Measurements from ENCODE around the gene ARL6IP5.

ARL6IP5 gene, protein sequence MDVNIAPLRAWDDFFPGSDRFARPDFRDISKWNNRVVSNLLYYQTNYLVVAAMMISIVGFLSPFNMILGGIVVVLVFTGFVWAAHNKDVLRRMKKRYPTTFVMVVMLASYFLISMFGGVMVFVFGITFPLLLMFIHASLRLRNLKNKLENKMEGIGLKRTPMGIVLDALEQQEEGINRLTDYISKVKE

GRCh38 chr3:69084326-69085167, at the start of gene ARL6IP5:
Gene ARL6IP5, plus strand, starts transcription at chr3:69084937. Its CDS starts 111 bp downstream, at chr3:69085048.
- DNase-seq (ENCODE audit: low read depth), result peak; percentile 85

DNA sequence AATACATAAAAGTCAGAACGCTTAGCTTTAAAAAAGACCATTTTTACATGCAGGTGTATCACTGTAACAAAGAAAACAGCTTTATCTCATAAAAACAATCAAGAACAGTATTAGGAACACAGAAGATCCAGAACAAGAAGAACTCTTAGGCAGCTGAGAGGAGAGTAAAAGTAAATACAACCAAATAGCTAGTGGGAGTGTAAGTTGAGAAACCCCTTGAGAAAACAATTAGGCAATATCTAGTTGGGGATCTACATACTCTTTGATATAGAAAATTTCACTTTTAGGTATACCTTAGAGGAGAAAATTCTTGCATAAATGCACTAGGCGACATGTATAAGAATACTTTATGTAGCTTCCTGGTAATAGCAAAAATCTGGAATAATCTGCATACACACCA, 40.1 kb upstream of the ARL6IP5 start:
- no peak for DNase-seq (ENCODE audit: low read depth)

- DNase-seq (ENCODE audit: low read depth), result no peak
Observed at GRCh38 chr3:69048990-69049389, 35.7 kb upstream of the ARL6IP5 start.

DNA sequence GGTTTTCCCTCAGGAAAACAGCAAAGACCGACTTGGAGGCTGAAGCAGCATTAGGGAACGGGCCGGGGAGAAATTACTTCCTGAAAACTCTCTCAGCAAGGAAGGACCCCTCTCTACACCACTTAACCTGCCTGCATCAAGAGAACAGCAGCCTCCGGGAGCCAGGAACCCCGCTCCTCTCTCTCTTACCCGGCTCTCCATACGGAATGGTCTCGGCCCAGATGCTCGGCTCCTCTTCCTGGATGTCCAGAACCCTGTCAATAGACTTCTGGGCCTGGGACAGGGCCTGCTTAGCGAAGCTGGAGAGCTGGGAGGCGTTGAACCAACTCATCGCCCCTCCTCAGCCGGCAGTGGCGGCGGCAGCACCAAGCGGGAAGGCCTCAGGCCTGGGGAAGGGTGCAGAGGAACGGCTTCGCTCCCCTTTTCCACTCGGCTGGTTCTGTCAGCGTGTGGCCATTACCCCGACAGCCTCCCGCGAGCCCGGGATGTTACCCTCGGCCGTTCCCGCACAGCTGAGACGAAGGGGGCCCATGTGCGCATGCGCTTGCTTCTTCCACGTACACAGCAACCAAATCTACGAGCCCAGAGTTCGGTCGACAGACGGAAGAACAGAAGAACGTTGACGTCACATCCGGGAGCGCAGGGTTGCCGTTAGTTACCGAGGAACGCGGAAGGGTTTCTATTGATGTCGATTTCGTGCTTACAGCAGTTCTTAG, 32.8 kb upstream of the ARL6IP5 start, which contains the start of gene TMF1:
TMF1 (minus strand) TSS at position 578 of the 716 bp plus-strand sequence; CDS start at position 331, 247 bp downstream.
- DNase-seq (ENCODE audit: low read depth), result peak; percentile 95

- DNase-seq (ENCODE audit: low read depth), result no peak
Observed at GRCh38 chr3:69052472-69052898, 32.3 kb upstream of the ARL6IP5 start.

DNA sequence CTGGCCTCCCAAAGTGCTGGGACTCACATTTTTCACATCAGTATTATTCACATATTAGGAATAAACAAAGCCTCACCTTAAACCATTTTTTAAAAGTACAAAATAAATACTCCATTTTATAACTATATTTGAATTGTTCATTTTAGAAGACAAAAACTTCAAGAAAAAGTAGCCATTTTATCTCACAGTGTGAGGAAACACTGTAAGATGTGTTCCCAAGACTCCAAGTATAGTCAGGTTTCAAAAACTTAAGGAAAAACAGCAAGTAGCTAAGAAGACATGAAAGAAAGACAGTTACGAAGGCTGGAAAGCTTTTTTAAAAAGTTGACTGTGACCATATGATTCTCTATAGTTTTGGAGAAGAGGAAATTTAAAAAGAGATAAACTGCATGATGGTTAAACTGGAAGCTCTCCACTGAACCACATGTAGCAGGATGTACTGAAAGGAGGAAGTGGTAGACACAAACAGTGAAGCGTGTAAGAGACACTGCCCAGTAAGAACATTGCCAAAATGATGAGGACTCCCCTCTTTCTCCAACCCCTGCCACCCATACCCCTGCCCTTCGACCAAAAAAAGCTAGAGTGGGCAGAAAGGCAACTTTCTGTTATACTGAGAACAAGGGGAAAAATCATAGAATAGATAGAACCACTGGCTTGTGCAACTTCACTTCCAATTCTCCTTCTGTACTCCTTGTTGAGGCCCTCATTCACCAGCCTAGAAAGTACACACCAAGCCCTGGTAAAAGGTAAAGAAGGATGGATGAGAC, 26.4 kb upstream of the ARL6IP5 start:
- no peak for DNase-seq (ENCODE audit: low read depth)

- no peak for DNase-seq (ENCODE audit: low read depth)
Observed at GRCh38 chr3:69058947-69059224, 25.9 kb upstream of the ARL6IP5 start.

GRCh38 chr3:69059688-69060087, 25.0 kb upstream of the ARL6IP5 start:
- no peak for DNase-seq (ENCODE audit: low read depth)

DNA sequence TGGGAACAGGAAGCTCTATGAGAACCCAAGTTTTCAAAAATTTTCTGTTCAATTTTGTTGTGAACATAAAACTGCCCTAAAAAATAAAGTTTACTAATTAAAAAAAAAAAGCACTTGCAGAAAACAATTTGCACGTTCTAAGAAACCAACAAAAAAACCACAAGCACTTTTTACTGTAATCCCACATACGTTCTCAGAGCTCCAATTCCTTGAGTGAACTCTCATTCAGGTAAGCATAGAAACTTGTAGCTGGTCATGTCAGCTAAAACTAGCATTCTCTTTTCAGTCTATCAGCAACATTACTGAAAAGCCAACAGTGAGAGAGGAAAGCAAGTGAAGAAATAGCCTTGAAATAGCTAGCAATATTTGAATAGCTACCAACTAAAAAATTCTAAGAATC, 21.1 kb upstream of the ARL6IP5 start:
- no peak for DNase-seq (ENCODE audit: low read depth)

DNA sequence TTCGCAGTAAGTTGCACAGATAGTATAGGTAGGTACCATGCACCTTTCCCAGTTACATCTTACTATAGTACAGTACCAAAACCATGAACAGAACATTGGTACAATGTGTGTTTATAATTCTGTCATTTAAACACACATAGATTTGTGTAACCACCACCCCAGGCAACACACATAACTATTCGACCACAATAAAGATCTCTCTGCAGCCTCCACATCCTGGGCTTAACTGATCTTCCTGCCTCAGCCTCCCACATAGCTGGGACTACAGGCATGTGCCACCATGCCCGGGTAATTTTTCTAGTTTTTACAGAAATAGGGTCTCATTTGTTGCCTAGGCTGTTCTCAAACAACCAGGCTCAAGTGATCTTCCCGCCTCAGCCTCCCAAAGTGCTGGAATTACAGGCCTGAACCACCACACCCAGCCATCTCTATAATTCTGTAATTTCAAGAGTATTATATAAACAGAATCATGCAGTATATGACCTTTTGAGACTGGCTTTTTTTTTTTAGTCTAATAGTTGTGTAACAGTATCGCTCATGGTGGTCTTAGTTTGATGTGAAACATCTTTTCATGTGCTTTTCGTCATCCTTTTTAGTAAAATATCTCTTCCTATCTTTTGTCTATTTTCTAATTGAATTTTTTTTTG, 19.3 kb upstream of the ARL6IP5 start:
- no peak for DNase-seq (ENCODE audit: low read depth)

DNA sequence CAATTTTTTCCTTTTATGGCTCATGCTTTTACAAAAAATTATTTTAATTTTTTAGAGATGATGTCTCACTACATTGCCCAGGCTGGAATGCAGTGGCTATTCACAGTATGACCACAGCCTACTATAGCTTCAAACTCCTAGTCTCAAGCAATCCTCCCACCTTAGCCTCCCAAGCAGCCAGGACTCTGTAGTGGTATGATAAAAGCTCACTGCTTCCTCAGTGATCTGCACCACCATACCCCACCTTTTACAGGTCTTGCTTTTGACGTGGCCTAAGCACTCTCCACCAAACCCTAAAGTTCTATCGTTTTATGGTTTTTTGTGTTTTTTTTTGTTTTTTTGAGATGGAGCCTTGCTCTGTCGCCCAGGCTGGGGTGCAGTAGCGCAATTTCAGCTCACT, 18.6 kb upstream of the ARL6IP5 start:
- DNase-seq (ENCODE audit: low read depth), result no peak

- no peak for DNase-seq (ENCODE audit: low read depth)
Observed at GRCh38 chr3:69072928-69073327, 11.8 kb upstream of the ARL6IP5 start.

DNA sequence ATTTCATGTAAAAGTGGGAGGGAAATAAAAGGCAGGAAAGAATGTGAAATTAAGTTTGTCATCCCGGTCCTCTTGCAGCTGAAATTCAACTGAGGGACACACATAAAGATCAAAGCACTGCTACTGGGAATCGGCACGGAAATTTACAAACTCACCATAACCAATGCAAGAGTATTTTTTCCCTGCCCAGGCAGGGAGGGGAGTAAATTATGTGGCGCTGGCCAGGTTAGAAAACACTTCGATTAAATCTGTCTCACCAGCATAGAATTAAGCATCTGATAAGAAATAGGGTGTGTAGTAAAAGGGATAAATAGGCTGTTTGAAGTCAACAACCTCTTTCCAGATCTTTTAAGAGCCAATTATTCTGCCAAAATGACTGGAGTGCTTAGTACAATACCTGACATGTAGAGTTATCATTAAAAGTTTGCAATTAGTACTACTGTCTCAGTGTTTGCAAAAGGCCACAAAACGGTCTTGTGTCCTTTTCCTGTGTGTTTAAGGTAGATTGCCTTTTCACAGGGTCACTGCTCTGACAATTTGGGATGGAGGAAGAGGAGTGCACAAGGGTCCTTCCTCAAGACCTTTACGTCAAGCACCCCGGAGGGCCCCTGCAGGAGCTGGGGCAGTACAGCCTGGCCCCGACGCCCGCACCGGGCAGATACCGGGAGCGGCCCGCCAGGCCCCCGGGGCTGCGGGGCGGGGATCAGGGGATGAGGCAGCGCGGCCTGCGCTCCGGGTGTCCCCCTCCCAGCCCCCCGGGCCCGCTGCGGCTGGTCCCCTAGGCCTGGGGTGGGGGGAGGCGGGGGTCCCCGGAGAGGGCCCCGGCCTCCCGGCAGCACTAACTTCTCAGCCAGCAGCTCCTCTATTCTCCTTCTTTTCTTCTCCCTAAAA, 5.2 kb upstream of the ARL6IP5 start:
- no peak for DNase-seq (ENCODE audit: low read depth)

DNA sequence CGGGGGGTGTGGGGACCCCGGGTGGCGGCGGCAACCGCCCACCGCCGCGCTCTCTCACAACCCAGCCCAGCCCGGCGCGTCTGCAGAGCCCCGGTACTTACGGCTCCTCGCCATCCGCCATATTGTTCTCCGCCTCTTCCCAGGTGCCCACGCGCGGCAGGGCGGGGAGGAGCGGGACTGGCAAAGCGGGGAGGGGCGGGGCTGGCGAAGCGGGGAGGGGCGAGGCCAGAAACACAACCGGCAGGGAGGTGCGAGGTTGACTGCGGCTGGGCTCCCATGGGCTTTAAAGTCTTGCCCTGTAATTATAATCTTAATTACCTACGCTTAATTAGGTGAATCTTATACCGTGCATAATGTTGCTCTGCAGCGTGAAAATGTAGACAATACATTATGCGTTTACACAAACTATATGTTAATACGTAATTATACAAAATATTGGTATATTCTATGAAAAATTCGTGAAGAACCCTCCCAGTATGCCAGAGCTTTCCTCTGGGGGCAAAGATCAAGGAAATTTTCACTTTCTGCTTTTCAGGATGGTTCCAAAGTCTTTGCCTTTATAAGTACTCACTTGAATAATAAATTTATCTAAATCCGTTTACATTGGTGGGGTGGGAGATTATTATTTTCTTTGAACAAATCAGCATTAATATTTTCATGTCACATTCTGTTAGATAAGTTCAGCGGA, 4.4 kb upstream of the ARL6IP5 start, which contains the start of gene UBA3:
UBA3 (minus strand) TSS at position 133 of the 688 bp plus-strand sequence; CDS start at position 121, 12 bp downstream.
- DNase-seq (ENCODE audit: low read depth), result peak; percentile 92

DNA sequence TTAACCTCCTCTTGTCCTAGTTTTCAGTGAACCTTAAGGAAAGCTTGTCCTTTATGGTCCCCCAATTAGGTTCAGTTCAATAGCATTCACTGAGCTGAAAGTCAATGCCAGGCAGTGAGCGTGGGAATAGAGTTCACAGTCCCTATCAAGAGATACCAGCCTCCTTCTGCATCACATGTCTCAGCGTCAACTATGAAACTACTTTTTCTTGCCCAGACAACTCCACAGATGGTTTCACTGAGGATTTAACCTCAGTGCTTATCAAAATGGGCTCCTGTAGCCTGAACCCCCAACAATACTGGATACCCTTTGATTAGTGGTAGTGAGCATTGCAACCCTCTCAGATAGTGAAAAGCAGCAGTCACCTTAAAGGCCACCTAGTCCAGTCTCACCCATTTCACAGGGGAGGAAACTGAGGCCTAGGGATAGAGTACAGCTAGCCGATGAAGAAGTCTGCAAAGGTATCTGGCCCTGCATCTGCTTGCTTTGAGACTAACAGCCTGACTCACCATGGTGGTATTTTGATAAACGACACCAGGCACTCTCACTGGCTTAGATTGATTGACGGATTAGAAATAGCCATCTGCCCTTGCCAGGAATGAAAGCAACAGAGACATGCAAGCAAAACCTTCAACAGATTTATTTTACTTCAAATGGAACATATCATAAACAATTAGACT, 3.0 kb upstream of the ARL6IP5 start:
- DNase-seq (ENCODE audit: low read depth), result no peak

DNA sequence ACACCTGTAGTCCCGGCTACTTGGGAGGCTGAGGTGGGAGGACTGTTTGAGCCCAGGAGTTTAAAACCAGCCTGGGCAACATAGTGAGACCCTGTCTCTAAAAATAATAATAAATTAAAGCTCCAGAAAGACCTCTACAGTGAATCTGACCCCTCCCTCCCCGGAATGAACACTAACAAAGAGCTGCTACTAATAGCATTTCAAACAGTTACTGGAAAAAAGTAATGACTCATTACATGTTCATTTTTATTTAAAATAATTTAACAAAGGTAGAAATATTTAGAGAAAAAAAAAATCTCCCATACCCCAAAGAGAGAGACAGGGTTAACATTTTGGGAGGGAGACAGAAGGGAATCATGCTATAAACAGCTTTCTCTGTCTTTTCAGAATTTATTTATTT, 2.4 kb upstream of the ARL6IP5 start:
- DNase-seq (ENCODE audit: low read depth), result no peak

DNA sequence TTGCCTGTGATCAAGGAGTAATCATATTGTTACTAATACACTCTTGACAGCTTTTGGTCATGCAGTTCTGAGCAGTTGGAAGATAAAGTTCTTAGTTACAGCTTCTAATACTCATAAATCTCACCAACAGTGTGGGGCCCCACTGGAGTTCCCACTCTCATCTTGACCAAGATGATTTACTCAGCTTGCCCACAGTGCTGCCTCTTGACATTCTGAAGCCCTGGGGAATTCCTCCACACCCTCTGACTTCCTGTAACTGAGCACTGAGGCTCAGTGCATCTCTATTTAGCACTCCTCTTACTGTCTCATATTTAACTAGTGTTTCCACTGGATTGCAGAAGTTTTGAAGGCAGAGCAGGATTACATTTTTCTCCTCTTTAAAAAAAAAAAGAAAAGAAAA, 1.9 kb upstream of the ARL6IP5 start:
- peak; percentile 67 for DNase-seq (ENCODE audit: low read depth)

GRCh38 chr3:69085168-69085832, 563 bp downstream of the ARL6IP5 start:
- DNase-seq (ENCODE audit: low read depth), result no peak

Measured in stimulated activated CD4-positive, alpha-beta T cell treated with anti-CD3 and anti-CD28 coated beads, Interleukin-2, amount 100 ng/mL, for 4 hours (primary cell).